Body of pancreas (tissue), 4 donors: ENCODE measurements around the gene H1-8. TPM values are rescaled to one million over a fixed set of nuclear protein-coding genes. Genes with fewer than 3 reads are reported as not detected.

ENCODE experiments used
- ATAC-seq: fragments of 150-250 bp; one replicate; pipeline ENCODE4 v1.9.1; 2016
- DNase-seq, 4 donors: peaks; one replicate each; pipeline ENCODE4 v3.0.0-alpha.2; 2019
- H3K27ac ChIP-seq, 4 donors: fragments of 200-600 bp; sonication (generic); 1 replicate in 3 of 4; 2 replicates in 1 of 4; pipeline versions ENCODE4 v1.5.1 to v1.6.1; 2016 to 2019; ENCODE audit warnings: mild to moderate bottlenecking in 1 of 4, mixed read lengths in 1 of 4, moderate library complexity in 1 of 4
- H3K27me3 ChIP-seq, 2 donors: fragments of 200-600 bp; sonication (generic); one replicate each; pipeline ENCODE4 v1.6.0; 2016; ENCODE audit warnings: mild to moderate bottlenecking in 1 of 2
- H3K36me3 ChIP-seq, 2 donors: fragments of 200-600 bp; sonication (generic); replicated peaks in 1 of 2; 2 replicates each; pipeline ENCODE4 v1.5.1; 2016; ENCODE audit warnings: low read depth in 2 of 2; ENCODE audit not compliant: insufficient read depth in 1 of 2
- H3K4me1 ChIP-seq: fragments of 200-600 bp; sonication (generic); one replicate; pipeline ENCODE4 v1.6.0; 2016
- H3K4me3 ChIP-seq, 2 donors: fragments of 200-600 bp; sonication (generic); 1 replicate in 1 of 2; 2 replicates in 1 of 2; pipeline ENCODE4 v1.5.1; 2016 to 2019
- H3K9me3 ChIP-seq, 3 donors: fragments of 200-600 bp; sonication (generic); 1 replicate in 2 of 3; 2 replicates in 1 of 3; pipeline ENCODE4 v1.5.1; 2016
- POLR2A ChIP-seq, 3 donors: fragments of 450-650 bp; IDR thresholded peaks; one replicate each; pipeline ENCODE4 v1.6.1; 2016; ENCODE audit warnings: antibody characterized with exemption in 3 of 3, mild to moderate bottlenecking in 2 of 3
- WGBS, 2 donors: methylation state at CpG; one replicate each; pipeline ENCODE4 v1.1.5; 2017; 5-methylcytosine and 5-hydroxymethylcytosine counted together
- intact Hi-C: fragments of 100-400 bp; cut with DNase I; formaldehyde crosslinking; loops from one replicate; pipeline ENCODE4 v1.15.1; 2023
- total RNA-seq, 2 donors: library from RNA; depleted of rRNA; stranded (reverse); fragments of >200 nt; gene quantifications; one replicate each; pipeline ENCODE4 v1.1.0, GENCODE V29; 2016
- TF ChIP-seq, protein P1 (sequence below), 7 experiments: fragments of 450-650 bp in 4 of 7; fragments of 200-600 bp in 3 of 7; sonication (generic) in 3 of 7; IDR thresholded peaks; one replicate each; pipeline ENCODE4 v1.5.1; 2016 to 2019; ENCODE audit warnings: antibody characterized with exemption in 7 of 7

The H1-8 gene
- total RNA-seq, 2 donors from 2014 or later = not detected

DNA sequence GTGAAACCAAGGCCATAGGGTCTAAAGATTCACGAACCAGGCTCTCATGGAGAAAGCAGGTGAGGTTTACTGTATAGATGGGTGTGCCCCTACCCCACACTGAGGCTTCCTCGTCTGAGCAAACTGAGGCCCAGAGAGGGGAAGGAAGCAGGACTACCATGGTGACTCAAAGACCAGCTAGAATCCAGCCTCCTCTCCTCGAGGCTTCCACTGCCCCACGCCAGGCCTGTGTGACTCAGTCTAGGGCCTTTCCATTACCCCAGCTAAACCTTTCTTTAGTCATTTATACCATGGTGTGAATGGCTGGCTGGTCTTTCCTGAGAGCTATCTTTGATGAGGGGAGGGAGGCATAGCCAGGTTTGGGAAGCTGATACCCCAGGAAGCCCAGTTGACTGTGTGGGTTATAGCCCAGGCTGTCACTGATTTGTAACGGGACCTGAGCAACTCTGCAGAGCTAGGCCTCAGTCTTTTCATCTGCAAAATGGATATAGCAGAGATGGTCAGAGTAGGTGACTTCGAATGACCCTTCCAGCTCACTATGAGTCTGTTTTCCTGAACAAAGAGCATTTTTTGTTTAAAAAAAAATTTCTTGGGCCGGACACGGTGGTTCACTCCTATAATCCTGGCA is 17.5 kb upstream of the H1-8 start:
- 64 to 72% methylated on average over 7 to 8 of the region's 8 CpGs for WGBS, 2 donors
- Histone ChIP-seq H3K27me3 (no peaks in the 10 kb centered on the region), H3K4me3 (no peak overlapping the region), H3K9me3 (no peaks in the 10 kb centered on the region), H3K4me1 (no peaks in the 10 kb centered on the region), H3K36me3 (no peaks in the 10 kb centered on the region), H3K27ac (no peak overlapping the region)
- TF ChIP-seq, protein P1, sequence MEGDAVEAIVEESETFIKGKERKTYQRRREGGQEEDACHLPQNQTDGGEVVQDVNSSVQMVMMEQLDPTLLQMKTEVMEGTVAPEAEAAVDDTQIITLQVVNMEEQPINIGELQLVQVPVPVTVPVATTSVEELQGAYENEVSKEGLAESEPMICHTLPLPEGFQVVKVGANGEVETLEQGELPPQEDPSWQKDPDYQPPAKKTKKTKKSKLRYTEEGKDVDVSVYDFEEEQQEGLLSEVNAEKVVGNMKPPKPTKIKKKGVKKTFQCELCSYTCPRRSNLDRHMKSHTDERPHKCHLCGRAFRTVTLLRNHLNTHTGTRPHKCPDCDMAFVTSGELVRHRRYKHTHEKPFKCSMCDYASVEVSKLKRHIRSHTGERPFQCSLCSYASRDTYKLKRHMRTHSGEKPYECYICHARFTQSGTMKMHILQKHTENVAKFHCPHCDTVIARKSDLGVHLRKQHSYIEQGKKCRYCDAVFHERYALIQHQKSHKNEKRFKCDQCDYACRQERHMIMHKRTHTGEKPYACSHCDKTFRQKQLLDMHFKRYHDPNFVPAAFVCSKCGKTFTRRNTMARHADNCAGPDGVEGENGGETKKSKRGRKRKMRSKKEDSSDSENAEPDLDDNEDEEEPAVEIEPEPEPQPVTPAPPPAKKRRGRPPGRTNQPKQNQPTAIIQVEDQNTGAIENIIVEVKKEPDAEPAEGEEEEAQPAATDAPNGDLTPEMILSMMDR (IDR thresholded peaks at IDR 0.05) = no peak
- TF ChIP-seq POLR2A (IDR thresholded peaks at IDR 0.05) = no peak
- intact Hi-C loops = no loop called here
- DNase-seq = no peak
- no peak for ATAC-seq

- DNase-seq = peak in 1 of 4 donors; percentile 45
- H3K27me3 ChIP-seq = no peaks in the 10 kb centered on the region
- TF ChIP-seq POLR2A (IDR thresholded peaks at IDR 0.05) = no peak
- TF ChIP-seq, protein P1 (IDR thresholded peaks at IDR 0.05) = no peak
- no peaks in the 10 kb centered on the region for H3K4me1 ChIP-seq
- no peak for ATAC-seq
- H3K27ac ChIP-seq = no peak overlapping the region
- WGBS, 2 donors = 71 to 72% methylated on average over 8 to 12 of the region's 12 CpGs
- no peaks in the 10 kb centered on the region for H3K9me3 ChIP-seq
- no peak overlapping the region for H3K4me3 ChIP-seq
- intact Hi-C loops = no loop called here
- no peaks in the 10 kb centered on the region for H3K36me3 ChIP-seq
Measured at GRCh38 chr3:129526121-129526900, 16.7 kb upstream of the H1-8 start.

DNA sequence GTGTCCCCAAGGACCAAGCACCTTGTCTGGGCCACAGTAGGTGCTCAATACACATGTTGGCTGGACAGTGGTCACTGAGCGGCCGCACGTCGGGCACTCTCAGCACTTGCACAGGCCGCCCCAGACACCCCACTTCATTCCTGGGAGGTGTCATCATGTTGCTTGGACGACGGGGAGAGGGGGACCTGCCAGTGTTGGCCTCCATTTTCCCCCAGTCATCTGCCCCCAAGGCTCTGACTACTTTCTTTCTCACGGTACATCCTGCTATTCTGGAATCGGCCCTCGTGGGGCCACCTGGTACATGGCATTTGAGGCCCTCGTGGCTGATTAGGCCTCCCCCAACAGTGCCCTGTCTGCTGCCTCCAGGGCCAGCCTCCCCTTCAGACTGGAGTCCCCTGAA is 15.7 kb upstream of the H1-8 start:
- intact Hi-C loops = no loop called here
- no peak for DNase-seq

DNA sequence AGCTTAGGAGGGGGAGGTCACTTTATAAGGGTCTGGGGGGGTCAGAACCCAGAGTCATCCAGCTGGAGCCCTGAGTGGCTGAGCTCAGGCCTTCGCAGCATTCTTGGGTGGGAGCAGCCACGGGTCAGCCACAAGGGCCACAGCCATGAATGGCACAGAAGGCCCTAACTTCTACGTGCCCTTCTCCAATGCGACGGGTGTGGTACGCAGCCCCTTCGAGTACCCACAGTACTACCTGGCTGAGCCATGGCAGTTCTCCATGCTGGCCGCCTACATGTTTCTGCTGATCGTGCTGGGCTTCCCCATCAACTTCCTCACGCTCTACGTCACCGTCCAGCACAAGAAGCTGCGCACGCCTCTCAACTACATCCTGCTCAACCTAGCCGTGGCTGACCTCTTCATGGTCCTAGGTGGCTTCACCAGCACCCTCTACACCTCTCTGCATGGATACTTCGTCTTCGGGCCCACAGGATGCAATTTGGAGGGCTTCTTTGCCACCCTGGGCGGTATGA is 14.3 kb upstream of the H1-8 start, which contains the start of gene RHO:
RHO (plus strand) TSS at position 51 of the 512 bp plus-strand sequence; CDS start at position 146, 95 bp downstream.
- H3K27ac ChIP-seq = no peak within 1 kb of the TSS
- H3K4me3 ChIP-seq = no peak within 1 kb of the TSS
- intact Hi-C loops = no loop called here
- WGBS, 2 donors = 84 to 91% methylated on average over 15 to 18 of the region's 18 CpGs
- DNase-seq = no peak
- H3K9me3 ChIP-seq = no peaks in the 10 kb centered on the region
- no peak for ATAC-seq
- no peaks in the 10 kb centered on the region for H3K4me1 ChIP-seq
- H3K27me3 ChIP-seq = no peaks in the 10 kb centered on the region
- TF ChIP-seq POLR2A (IDR thresholded peaks at IDR 0.05) = no peak
- TF ChIP-seq, protein P1 (IDR thresholded peaks at IDR 0.05) = no peak
- H3K36me3 ChIP-seq = no peaks in the 10 kb centered on the region

More for the DNA sequence above, 15.7 kb upstream of the H1-8 start:
- ATAC-seq = no peak
- Histone ChIP-seq H3K4me1 (no peaks in the 10 kb centered on the region), H3K27ac (no peak overlapping the region), H3K4me3 (no peak overlapping the region), H3K27me3 (no peaks in the 10 kb centered on the region), H3K9me3 (no peaks in the 10 kb centered on the region), H3K36me3 (no peaks in the 10 kb centered on the region)
- no peak for TF ChIP-seq POLR2A (IDR thresholded peaks at IDR 0.05)
- TF ChIP-seq, protein P1 (IDR thresholded peaks at IDR 0.05) = no peak
- WGBS, 2 donors = 90 to 91% methylated on average over 8 to 11 of the region's 11 CpGs
